Measurements from ENCODE around the gene TMEM151B.

GRCh38 chr6:44228031-44228430, 42.2 kb upstream of the TMEM151B start:
- TF ChIP-seq ZNF274 (IDR thresholded peaks at IDR 0.05; ENCODE audit: low read depth, low read length) (no peak), YY1 (IDR thresholded peaks at IDR 0.05; ENCODE audit: insufficient read depth, insufficient read length) (no peak)
